HepG2 (cell line): ENCODE results near the gene C5orf34. TPM values are rescaled to one million over a fixed set of nuclear protein-coding genes. Genes with fewer than 3 reads are reported as not detected.

Source experiments
- CENPT ChIP-seq: sonication (generic); formaldehyde crosslinking; IDR thresholded peaks from 2 replicates; pipeline ENCODE4 v1.8.0; 2022; ENCODE audit warnings: low read depth, mild to moderate bottlenecking, moderate library complexity, missing genetic modification reagents
- GATAD2A ChIP-seq: IDR thresholded peaks from 2 replicates; pipeline ENCODE4 v1.6.1; 2016
- GMEB1 ChIP-seq: sonication (generic); formaldehyde crosslinking; IDR thresholded peaks from 2 replicates; pipeline ENCODE4 v1.5.1; 2020; ENCODE audit warnings: missing genetic modification reagents, mild to moderate bottlenecking, borderline replicate concordance
- KDM5A ChIP-seq: fragments of 200-600 bp; sonication (generic); IDR thresholded peaks from 2 replicates; pipeline ENCODE4 v1.7.0; 2018; ENCODE audit warnings: antibody characterized with exemption, mild to moderate bottlenecking, low read length, borderline replicate concordance
- SOX13 ChIP-seq, 3 experiments: fragments of 450-650 bp in 1 of 3; sonication (generic) in 1 of 3; formaldehyde crosslinking in 1 of 3; IDR thresholded peaks in 2 of 3; conservative IDR thresholded peaks in 1 of 3; 2 replicates each; pipeline versions ENCODE4 v1.5.0 to v1.6.1; 2016 to 2020; ENCODE audit warnings: antibody characterized with exemption in 1 of 3, mild to moderate bottlenecking in 1 of 3, missing compliant biosample characterization in 1 of 3, missing genetic modification reagents in 1 of 3, moderate library complexity in 1 of 3
- TAF1 ChIP-seq: sonication (generic); formaldehyde crosslinking; IDR thresholded peaks from 2 replicates; pipeline ENCODE4 v1.4.0; 2020; ENCODE audit warnings: missing genetic modification reagents
- TERF1 ChIP-seq: sonication (generic); formaldehyde crosslinking; IDR thresholded peaks from 2 replicates; pipeline ENCODE4 v1.8.0; 2022; ENCODE audit warnings: mild to moderate bottlenecking, missing genetic modification reagents, moderate library complexity
- WIZ ChIP-seq: sonication (generic); formaldehyde crosslinking; IDR thresholded peaks from 2 replicates; pipeline ENCODE4 v1.5.1; 2020; ENCODE audit warnings: mild to moderate bottlenecking, missing genetic modification reagents
- ZBTB7B ChIP-seq: sonication (generic); formaldehyde crosslinking; IDR thresholded peaks from 2 replicates; pipeline ENCODE4 v1.4.0; 2020; ENCODE audit warnings: missing genetic modification reagents
- ZMAT3 ChIP-seq: sonication (generic); formaldehyde crosslinking; conservative IDR thresholded peaks from 2 replicates; pipeline ENCODE4 v1.7.0; 2021; ENCODE audit warnings: missing genetic modification reagents
- ZNF142 ChIP-seq: sonication (generic); formaldehyde crosslinking; IDR thresholded peaks from 2 replicates; pipeline ENCODE4 v1.4.0; 2020; ENCODE audit warnings: missing genetic modification reagents
- ZNF510 ChIP-seq: sonication (generic); formaldehyde crosslinking; IDR thresholded peaks from 2 replicates; pipeline ENCODE4 v1.4.0; 2020; ENCODE audit warnings: low read depth, mild to moderate bottlenecking, missing genetic modification reagents
- ZNF639 ChIP-seq: conservative IDR thresholded peaks from 2 replicates; pipeline ENCODE4 v1.6.1; 2018; ENCODE audit warnings: missing genetic modification reagents
- ZNF709 ChIP-seq: sonication (generic); formaldehyde crosslinking; IDR thresholded peaks from 2 replicates; pipeline ENCODE4 v1.5.0; 2020; ENCODE audit warnings: mild to moderate bottlenecking, missing genetic modification reagents
- ZSCAN9 ChIP-seq: IDR thresholded peaks from 2 replicates; pipeline ENCODE4 v1.6.1; 2016; ENCODE audit warnings: borderline replicate concordance
- polyA plus RNA-seq, 8 experiments: library from polyadenylated mRNA; depleted of rRNA in 3 of 8; stranded (reverse) in 7 of 8; unstranded in 1 of 8; fragments of >200 nt; fragmentation: Illumina TruSeq in 4 of 8; extraction: Trizol in 4 of 8; gene quantifications; 2 replicates each; pipeline versions ENCODE4 v1.2.1 to v1.2.3, GENCODE V29; 2011 to 2016; ENCODE audit warnings: low read depth in 4 of 8, missing spikeins in 1 of 8, mixed read lengths in 1 of 8; ENCODE audit not compliant: insufficient read depth in 1 of 8
- total RNA-seq, 5 experiments: library from RNA; depleted of rRNA; stranded (reverse); fragments of >200 nt; fragmentation: Illumina TruSeq; extraction: Trizol; gene quantifications; 2 replicates each; pipeline ENCODE4 v1.2.3, GENCODE V29; 2016; ENCODE audit warnings: low read depth in 1 of 5
- TF ChIP-seq, protein P1 (sequence below): sonication (generic); formaldehyde crosslinking; IDR thresholded peaks from 2 replicates; pipeline ENCODE4 v1.5.0; 2020; ENCODE audit warnings: missing genetic modification reagents, mild to moderate bottlenecking, borderline replicate concordance

C5orf34 gene
- total and polyA plus RNA-seq, 2 of the 13 experiments (the other 11 are each of a cell fraction or from before 2014, with no cell fraction given), result 3.2 to 6.4 TPM

DNA sequence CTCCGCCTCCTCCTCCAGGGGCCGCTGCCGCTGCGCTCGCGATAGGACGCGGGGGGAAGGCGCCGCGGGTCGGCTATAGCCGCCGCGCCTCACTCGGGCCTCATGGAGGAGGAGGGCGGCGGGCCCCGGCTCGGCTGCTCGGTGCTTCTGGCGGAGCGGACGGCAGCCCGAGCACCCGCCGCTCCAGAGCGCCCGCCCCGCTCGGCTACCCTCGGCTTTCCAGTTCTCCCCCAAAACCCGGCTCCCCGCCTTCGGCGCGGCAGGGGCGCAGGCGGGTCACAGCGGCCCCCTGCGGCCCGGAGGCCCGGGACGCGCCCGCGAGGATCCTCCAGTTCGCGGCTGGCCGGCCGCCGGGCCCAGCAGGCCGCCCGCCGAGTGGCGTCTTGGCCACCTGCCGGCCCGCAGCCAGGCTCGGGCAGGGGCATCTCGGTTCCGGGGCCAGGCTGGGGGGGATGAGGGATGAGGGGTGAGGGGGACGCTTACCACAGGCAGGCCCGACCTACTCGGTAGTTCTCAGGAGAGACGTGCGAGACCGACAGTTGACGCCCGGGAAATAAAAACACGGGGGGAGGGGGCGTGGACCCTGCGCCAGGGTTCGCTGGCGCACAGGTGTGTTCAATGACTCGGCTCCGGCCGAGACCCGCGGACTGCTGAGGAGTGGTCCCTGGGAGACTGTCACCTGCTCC is 42.1 kb upstream of the C5orf34 start, which contains the start of gene PAIP1 (continued):
- TF ChIP-seq ZNF639, result 0 out of 2 replicates have a peak, but pooled peaks have one; percentile 21
- TF ChIP-seq ZBTB7B (CRISPR knock-in tag), result no peak
- TF ChIP-seq SOX13 (IDR thresholded peaks at IDR 0.05), result no peak; the same call in 1 of the 2 replicates
- TF ChIP-seq SOX13 (CRISPR knock-in tag; conservative IDR thresholded peaks at IDR 0.05 in 1 of 2, IDR thresholded peaks at IDR 0.05 in 1 of 2), result 0 out of 4 replicates have a peak, but pooled peaks of 1 of the 2 experiments have one; percentile 5
- TF ChIP-seq ZMAT3, result 0 out of 2 replicates have a peak, but pooled peaks have one; percentile 43
- 0 out of 2 replicates have a peak, but pooled peaks have one; percentile 50 for TF ChIP-seq TERF1
- peak; percentile 49; the same call in 1 of the 2 replicates for TF ChIP-seq ZSCAN9 (CRISPR knock-in tag)
- TF ChIP-seq ZNF142 (CRISPR knock-in tag), result peak; percentile 47; the same call in 1 of the 2 replicates
- TF ChIP-seq, protein P1, sequence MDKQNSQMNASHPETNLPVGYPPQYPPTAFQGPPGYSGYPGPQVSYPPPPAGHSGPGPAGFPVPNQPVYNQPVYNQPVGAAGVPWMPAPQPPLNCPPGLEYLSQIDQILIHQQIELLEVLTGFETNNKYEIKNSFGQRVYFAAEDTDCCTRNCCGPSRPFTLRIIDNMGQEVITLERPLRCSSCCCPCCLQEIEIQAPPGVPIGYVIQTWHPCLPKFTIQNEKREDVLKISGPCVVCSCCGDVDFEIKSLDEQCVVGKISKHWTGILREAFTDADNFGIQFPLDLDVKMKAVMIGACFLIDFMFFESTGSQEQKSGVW (CRISPR knock-in tag), result no peak
- TF ChIP-seq GMEB1 (CRISPR knock-in tag), result peak; percentile 23; the same call in 1 of the 2 replicates
- TF ChIP-seq KDM5A, result peak; percentile 83
- peak; percentile 28; the same call in 1 of the 2 replicates for TF ChIP-seq CENPT (CRISPR knock-in tag)
- TF ChIP-seq GATAD2A (CRISPR knock-in tag), result 0 out of 2 replicates have a peak, but pooled peaks have one; percentile 19
- TF ChIP-seq WIZ (CRISPR knock-in tag), result peak; percentile 47; the same call in 1 of the 2 replicates
- TF ChIP-seq TAF1, result peak; percentile 72
- peak; percentile 62; the same call in 1 of the 2 replicates for TF ChIP-seq ZNF709
- TF ChIP-seq ZNF510 (CRISPR knock-in tag), result 0 out of 2 replicates have a peak, but pooled peaks have one; percentile 46
